GM19455 (cell line): Measurements from ENCODE around the gene PFKFB1.

ENCODE experiments used
- ATAC-seq: cut with Tn5 transposase; IDR thresholded peaks from one replicate; pipeline ENCODE4 v1.9.1; 2021; ENCODE audit not compliant: unreplicated experiment

PFKFB1 gene

DNA sequence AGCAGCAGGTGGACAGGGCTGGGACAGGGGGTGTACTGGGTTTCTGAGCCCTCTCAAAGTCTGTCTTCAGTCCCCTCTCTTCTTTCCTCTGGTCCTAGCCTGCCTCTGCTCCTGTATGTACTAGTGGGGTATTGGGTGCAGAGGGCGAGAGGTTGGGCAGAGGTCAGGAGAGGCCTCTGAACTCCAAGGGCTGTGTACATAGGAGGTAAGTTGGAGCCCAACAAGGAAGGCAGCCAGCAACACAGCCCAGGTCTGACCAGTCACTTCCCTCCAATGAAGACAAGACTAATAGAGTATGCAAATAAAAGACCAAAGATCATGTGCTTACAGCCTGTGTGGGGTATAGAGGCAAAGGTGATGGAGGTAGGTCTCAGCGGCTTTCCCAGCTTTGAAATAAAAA, at the start of gene PFKFB1:
Gene PFKFB1 (minus strand): TSS at position 90 of the 400 bp plus-strand sequence. CDS start 181 bp downstream, outside the sequence.
- ATAC-seq: no peak

DNA sequence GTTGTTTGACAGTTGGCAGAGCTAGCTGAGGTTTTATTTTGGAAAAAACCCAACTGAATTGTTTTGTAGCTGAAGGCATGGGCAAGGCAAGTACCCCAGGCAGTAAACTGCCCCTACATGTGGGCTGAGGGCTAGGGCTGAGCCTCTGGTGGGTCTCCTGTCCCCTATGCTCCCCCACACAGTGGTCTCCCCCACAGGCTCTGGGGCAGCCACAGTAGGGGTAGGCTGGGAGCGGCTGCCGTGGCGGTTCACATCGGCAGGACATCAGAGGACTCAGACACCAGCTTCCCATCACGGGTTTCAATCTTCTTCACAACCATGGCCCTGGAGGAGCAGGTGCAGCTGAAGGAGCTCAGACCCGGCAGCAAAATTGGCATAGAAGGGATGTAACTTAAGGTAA, 47.5 kb upstream of the PFKFB1 start:
- no peak for ATAC-seq

- no peak for ATAC-seq
Observed at GRCh38 chrX:55039471-55039870, 45.5 kb upstream of the PFKFB1 start.

GRCh38 chrX:55033429-55033828, 39.4 kb upstream of the PFKFB1 start:
- no peak for ATAC-seq

- no peak for ATAC-seq
Observed at GRCh38 chrX:55030271-55031205, 36.5 kb upstream of the PFKFB1 start, which contains the start of gene ALAS2. TSS of gene ALAS2 (minus strand) at chrX:55030977. CDS start at chrX:55026000, 4,977 bp downstream.

DNA sequence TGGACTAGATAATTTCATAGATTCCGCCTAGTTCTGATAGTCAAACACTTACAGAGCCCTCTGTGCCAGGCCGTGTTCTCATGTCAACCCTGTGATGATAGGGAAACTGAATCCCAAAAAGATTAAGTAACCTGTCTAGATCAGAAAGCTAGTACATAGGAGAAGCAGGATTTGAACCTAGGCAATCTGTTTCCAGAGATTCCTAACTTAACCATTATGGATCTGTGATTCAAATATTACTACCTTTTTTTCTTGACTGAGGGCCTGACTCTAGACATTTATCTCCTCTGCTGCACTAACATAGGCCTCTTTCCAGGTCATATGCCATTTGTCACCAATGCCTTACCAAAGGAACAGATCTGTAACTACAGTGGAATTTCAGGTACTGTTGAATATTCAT, 35.3 kb upstream of the PFKFB1 start:
- ATAC-seq: no peak

DNA sequence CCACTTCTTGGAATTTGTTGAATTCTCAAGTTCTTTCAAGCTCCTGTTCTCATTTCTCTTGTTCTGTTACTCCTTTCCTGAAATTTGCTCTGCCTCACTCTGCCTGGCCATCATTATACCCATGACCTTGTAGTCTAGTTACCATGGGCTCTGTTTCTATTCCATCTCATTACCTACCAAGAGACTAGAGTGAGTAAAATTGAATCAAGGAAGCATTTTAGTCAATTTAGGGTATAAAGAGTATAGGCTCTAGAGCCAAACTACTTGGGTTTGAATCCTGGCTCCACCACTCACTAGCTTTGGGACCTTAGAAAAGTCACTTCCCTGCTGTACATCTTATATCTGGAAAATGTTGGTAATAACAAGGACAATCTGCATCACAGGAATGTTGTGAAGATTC, 34.6 kb upstream of the PFKFB1 start:
- no peak for ATAC-seq

GRCh38 chrX:55028040-55028439, 34.1 kb upstream of the PFKFB1 start:
- no peak for ATAC-seq

- ATAC-seq: no peak
Observed at GRCh38 chrX:55026840-55027239, 32.9 kb upstream of the PFKFB1 start.

GRCh38 chrX:55026143-55026542, 32.2 kb upstream of the PFKFB1 start:
- ATAC-seq: no peak

DNA sequence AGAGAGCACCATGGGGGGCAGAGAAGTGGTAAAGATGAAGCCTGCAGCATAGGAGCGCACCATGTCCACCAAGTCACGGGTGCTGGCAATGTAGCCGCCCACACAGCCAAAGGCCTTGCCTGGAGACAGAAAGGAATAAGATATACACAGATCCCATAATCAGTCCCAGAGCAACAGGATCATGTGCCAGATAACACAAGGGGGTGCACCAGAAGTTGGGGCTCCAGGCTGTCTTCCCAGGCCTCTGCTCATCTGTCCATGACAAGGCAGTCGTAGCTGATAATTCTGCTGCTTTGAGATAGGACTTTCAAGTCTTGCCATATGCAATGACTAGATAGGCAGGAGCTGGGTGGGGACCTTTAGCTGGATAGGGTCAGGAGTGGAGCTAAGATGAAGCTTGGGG, 20.9 kb upstream of the PFKFB1 start:
- ATAC-seq: no peak

DNA sequence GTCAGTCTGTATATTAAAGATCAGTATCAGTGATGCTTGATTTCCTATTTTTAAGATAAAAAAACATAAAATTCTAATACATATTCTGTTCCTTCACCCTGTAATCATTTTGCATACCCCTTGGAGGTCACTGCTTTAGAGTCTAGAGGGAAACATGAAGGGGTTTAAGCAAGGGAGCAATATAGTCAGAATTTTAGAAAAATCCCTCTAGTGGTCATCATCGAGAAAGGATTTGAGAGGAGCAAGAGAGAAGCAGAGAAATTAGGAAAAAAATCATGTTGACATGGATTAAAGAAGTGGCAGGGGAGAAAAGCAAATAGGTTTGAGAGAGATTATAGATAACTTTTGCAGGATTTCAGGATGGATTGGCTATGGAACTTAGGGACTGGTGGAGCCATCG, 17.3 kb upstream of the PFKFB1 start:
- ATAC-seq: no peak

DNA sequence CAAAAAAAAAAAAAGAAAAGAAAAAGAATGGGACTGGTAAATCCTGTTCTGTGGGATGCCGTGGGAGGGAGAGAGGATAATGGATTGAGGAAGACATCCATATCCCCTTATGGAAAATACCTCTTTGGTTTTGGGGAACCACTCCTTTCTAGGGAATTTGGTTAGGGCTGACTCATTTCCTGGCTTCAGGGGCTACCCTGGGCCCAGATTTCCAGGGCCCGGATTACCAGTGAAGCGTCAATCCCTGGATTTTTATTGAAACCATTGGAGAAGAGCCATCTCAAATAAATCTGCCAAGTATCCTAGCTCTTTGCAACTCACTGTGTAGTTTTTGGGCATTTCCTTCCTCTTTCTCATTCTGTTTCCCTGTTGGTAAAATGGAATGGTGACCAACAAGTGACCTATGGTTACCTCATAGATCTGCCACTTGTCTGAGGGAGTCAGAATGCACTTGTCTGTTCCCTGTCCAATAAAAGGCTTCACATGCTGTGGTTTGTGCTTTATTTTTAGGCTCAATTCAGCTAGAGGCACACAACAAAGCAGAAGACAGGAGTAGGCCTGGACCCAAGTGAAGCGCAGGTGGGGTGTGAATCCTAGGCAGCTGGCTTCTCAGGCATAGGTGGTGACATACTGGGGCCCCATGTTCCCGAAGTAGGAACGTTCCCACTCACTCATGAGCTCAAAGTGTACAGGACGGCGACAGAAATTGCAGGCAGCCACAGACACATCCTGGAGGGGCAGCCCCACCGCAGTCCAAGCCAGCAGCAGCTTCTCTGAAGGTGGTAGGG, 14.8 kb upstream of the PFKFB1 start:
- no peak for ATAC-seq

- ATAC-seq: no peak
Observed at GRCh38 chrX:55007656-55008055, 13.7 kb upstream of the PFKFB1 start.

DNA sequence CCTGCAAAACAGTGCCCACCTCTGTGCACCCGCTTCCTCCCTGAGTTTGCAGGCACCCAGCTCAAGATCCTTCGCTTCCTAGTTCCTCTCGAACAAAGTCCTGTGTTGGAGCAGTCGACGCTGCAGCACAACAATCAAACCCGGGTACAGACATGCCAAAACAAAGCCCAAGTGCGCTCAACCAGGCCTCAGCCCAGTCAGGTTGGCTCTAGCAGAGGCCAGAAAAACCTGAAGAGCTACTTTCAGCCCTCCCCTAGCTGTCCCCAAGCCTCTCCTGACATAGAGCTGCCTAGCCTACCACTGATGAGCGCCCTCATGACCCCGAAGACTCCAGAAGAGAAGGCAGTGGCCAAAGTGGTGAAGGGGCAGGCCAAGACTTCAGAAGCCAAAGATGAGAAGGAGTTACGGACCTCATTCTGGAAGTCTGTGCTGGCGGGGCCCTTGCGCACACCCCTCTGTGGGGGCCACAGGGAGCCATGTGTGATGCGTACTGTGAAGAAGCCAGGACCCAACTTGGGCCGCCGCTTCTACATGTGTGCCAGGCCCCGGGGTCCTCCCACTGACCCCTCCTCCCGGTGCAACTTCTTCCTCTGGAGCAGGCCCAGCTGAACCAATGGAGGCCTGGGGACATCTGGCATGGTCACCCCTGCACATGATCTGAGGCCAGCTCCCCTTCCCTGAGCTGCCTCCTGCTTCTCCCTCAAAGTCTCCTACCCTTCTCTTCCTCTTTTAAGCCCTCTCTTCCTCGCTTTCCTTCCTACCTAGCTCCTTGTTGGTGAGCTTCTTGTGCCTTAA, 13.0 kb upstream of the PFKFB1 start:
- ATAC-seq: no peak

DNA sequence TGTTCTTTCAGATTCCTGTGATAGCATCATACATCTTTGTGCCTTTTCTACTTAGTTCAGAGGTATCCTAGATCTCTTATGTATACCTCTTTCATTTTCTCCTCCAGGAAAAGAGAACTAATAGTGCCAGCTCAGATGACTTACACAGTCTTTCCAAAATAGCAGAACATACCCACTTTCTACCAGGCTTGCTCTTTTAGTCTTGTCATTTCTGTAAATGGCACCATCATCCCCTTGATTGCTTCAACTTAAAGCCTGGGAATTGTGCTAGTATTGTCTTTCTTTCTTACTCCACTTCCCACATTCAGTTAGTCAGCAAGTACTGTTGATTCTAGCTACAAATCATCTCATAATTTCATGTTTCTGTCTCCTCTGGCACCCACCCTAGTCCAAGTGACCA, 11.3 kb upstream of the PFKFB1 start:
- ATAC-seq: no peak

GRCh38 chrX:55004231-55004630, 10.2 kb upstream of the PFKFB1 start:
- ATAC-seq: no peak

- peak; percentile 93 for ATAC-seq
Observed at GRCh38 chrX:54999717-55000598, 6.0 kb upstream of the PFKFB1 start, which contains the start of gene APEX2. TSS of gene APEX2 (plus strand) at chrX:55000363. CDS start at chrX:55000423, 60 bp downstream.

DNA sequence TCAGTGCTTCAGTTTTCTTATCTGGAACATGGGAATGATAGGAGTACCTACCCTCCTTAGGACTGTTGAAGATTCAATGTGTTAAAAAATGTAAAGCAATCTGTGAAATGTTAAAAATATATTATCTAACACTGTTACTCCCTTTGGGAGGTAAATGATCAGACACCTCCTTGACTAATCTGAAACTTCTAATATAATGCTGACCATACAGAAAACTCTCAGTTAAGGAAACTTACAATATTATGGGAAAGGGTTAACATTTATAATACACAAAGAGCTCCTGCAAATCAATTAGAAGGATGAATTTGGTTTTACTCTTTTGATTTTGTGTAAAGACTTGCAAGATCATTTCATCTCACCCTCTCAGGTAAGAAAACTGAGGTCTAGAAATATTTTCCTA, 1.6 kb upstream of the PFKFB1 start:
- ATAC-seq: no peak
